Measurements from ENCODE around the gene ECHDC3.

The ECHDC3 gene

DNA sequence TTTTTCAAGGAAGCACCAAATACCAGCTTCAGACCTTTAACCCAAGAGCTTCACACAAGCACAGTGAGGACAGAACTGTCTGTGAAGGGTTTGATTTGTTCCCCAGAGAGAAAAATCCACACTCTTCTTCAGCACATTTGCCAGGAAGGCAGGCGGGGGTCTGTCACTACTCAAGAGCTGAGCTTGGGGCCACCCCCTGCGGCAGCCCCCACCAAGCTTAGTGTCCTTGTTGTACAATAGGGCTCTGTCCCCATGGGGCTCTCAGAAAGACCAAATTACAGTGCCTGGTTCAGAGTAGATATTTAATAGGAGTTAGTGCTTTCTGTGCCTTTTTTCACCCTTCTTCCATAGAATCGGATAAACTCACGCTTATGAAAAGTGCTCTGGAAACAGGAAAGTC is 12.4 kb downstream of the ECHDC3 start:
- no peak for TF ChIP-seq CTCF (IDR thresholded peaks at IDR 0.05; ENCODE audit: low read depth, low read length)
- DNase-seq (ENCODE audit: extremely low read depth, low read depth), result no peak

- no peak for DNase-seq (ENCODE audit: extremely low read depth, low read depth)
- TF ChIP-seq CTCF (IDR thresholded peaks at IDR 0.05; ENCODE audit: low read depth, low read length), result no peak
Measured at GRCh38 chr10:11755512-11756263, 13.5 kb downstream of the ECHDC3 start.

DNA sequence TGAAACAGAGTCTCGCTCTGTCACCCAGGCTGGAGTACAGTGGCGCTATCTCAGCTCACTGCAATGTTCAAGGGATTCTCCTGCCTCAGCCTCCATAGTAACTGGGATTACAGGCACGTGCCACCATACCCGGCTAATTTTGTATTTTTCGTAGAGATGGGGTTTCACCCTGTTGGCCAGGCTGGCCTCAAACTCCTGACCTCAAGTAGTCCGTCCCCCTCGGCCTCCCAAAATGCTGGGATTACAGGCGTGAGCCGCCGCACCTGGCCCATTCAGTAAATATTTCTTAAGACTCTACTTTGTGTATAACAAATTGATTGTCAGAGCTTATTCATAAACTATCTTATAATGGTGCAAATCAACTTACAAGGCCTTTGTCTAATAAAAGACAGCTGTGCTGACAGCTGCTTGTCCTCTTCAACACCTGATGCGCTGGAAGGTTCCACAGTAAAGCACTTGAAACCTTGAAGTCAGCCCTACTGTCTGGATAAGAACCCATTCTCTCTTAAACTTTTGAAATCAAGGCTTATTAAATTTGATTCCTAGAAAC is 14.7 kb downstream of the ECHDC3 start:
- DNase-seq (ENCODE audit: extremely low read depth, low read depth), result no peak
- TF ChIP-seq CTCF (IDR thresholded peaks at IDR 0.05; ENCODE audit: low read depth, low read length), result no peak

GRCh38 chr10:11757454-11757820 is 15.3 kb downstream of the ECHDC3 start:
- peak; percentile 68 for DNase-seq (ENCODE audit: extremely low read depth, low read depth)
- TF ChIP-seq CTCF (IDR thresholded peaks at IDR 0.05; ENCODE audit: low read depth, low read length), result no peak

DNA sequence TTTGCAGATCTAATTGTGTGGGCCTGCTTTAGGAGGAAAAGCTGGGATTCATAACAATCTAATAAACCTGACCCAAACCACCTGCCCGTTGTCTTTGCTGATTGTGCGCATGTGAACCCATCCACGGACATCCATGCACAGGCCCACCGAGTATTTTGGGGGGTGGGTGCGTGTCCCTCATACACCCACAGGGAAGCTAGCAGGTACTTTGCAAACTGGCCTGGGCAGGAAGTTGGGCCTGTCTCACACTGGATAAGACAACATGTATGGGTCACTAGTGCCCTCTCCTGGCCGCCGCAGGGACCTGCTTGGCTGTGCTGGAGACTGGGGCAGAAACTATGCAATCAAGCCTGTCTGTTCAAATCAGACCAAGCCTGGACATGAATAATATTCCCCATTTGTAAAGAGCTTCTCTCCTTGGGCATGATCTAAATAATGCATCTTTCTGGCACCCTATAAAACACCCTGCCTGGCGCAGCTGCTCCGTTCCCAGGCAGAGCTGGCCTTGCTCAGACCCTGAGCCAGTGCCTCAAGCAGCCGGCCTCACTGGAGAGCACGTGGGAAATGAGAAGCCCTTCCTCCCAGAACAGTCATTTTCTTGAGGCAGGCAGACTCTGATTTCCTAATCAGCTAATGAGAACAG is 15.8 kb downstream of the ECHDC3 start:
- peak; percentile 94 for TF ChIP-seq CTCF (IDR thresholded peaks at IDR 0.05; ENCODE audit: low read depth, low read length)
- peak; percentile 47 for DNase-seq (ENCODE audit: extremely low read depth, low read depth)

DNA sequence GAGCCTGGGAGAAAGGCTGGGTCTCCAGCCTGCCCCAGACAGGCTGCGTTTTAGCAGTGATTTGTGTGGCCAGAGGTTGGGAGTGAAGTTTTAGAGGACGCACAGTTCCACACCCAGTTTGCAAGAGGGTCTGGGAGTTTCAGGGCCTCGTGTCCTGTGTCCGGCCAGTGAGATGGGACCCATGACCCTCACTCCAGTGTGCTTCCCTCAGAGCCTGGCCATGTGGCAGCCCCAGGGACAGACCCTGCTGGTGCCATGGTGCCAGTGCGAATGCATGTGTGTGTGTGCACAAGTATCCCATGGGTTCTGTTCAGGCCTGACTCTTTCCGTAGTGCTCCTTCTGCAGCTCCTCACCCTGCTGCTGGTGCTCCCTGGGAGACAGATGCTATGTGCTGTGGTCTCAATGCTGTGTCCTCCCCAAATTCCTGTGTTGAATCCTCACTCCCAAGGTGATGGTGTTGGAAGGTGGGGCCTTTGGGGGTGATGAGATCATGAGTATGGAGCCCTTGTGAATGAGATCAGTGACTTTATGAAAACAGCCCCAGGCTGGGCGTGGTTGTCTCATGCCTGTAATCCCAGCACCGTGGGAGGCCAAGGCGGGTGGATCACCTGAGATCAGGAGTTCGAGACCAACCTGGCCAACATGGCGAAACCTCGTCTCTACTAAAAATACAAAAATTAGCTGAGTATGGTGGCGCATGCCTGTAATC is 16.5 kb downstream of the ECHDC3 start:
- TF ChIP-seq CTCF (IDR thresholded peaks at IDR 0.05; ENCODE audit: low read depth, low read length), result no peak
- no peak for DNase-seq (ENCODE audit: extremely low read depth, low read depth)

DNA sequence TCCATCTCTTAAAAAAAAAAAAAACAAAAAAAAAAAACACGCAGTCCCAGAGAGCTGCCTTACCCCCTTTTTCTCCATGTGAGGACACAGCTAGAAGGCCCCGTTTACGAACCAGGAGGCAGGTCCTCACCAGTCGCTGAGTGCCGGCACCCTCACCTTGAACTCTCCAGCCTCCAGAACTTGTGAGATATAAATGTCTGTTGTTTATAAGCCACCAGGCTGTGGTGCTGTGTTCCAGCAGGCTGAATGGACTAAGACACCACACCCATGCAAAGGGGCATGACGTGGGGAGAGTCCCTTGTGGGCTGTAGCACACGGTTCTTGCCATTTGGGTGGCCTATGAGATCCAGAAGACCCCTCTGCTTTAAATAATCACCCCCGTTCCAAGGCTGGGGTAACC is 17.2 kb downstream of the ECHDC3 start:
- no peak for TF ChIP-seq CTCF (IDR thresholded peaks at IDR 0.05; ENCODE audit: low read depth, low read length)
- DNase-seq (ENCODE audit: extremely low read depth, low read depth), result no peak

Data from AG09319 (cell line).